MCF 10A (cell line): ENCODE results near the gene DENND4C. TPM values are rescaled to one million over a fixed set of nuclear protein-coding genes. Genes with fewer than 3 reads are reported as not detected.

Experiments
- BruUV-seq: library from RNA; stranded (reverse); fragments of 400-500 nt; replicated peaks from 2 replicates; lab custom pipeline; 2021; lab: Mats Ljungman, UMichigan
- CTCF ChIA-PET: fragments of 300-600 bp; sonication (Branson Sonifier 250); formaldehyde crosslinking; extraction: SDS; loops from one replicate; lab custom pipeline; 2021; ENCODE audit warnings: antibody characterized with exemption, inconsistent platforms; lab: Yijun Ruan, JAX
- POLR2A ChIA-PET: fragments of 300-600, 350-650 bp; sonication (Branson Sonifier 250); formaldehyde crosslinking; extraction: SDS; loops from one replicate; lab custom pipeline; 2020; ENCODE audit warnings: antibody characterized with exemption, inconsistent platforms; lab: Yijun Ruan, JAX
- DNase-seq: peaks from one replicate; pipeline ENCODE4 v3.0.0-alpha.2; 2018; ENCODE audit not compliant: unreplicated experiment
- H3K27ac Mint-ChIP-seq: one replicate; pipeline ENCODE4 v1.8.0; 2022; ENCODE audit warnings: mild to moderate bottlenecking, low read depth, mixed read lengths; ENCODE audit not compliant: unreplicated experiment
- H3K27me3 Mint-ChIP-seq: one replicate; pipeline ENCODE4 v1.8.0; 2022; ENCODE audit warnings: mixed read lengths; ENCODE audit not compliant: insufficient read depth, unreplicated experiment
- H3K36me3 Mint-ChIP-seq: one replicate; pipeline ENCODE4 v1.8.0; 2022; ENCODE audit warnings: mild to moderate bottlenecking, moderate library complexity, mixed read lengths; ENCODE audit not compliant: insufficient read depth, unreplicated experiment
- H3K4me1 Mint-ChIP-seq: one replicate; pipeline ENCODE4 v1.8.0; 2022; ENCODE audit warnings: mixed read lengths; ENCODE audit not compliant: insufficient read depth, unreplicated experiment
- H3K4me3 Mint-ChIP-seq: one replicate; pipeline ENCODE4 v1.8.0; 2022; ENCODE audit warnings: mild to moderate bottlenecking, moderate library complexity, mixed read lengths; ENCODE audit not compliant: unreplicated experiment
- H3K9me3 Mint-ChIP-seq: one replicate; pipeline ENCODE4 v1.8.0; 2022; ENCODE audit warnings: mixed read lengths; ENCODE audit not compliant: unreplicated experiment
- intact Hi-C: fragments of 100-400 bp; cut with micrococcal nuclease; formaldehyde crosslinking; loops from 2 replicates; pipeline ENCODE4 v1.14.1; 2022
- total RNA-seq: library from RNA; stranded (reverse); gene quantifications from 2 replicates; pipeline ENCODE4 v1.2.3, GENCODE V29; 2022
- TF ChIP-seq, protein P1 (sequence below): fragments of 200-600 bp; IDR thresholded peaks from one replicate; pipeline ENCODE4 v1.8.0; 2022; ENCODE audit warnings: antibody characterized with exemption, mild to moderate bottlenecking; ENCODE audit not compliant: unreplicated experiment

Gene DENND4C
- total RNA-seq, 1 experiment from 2014 or later = 26.4 TPM

DNA sequence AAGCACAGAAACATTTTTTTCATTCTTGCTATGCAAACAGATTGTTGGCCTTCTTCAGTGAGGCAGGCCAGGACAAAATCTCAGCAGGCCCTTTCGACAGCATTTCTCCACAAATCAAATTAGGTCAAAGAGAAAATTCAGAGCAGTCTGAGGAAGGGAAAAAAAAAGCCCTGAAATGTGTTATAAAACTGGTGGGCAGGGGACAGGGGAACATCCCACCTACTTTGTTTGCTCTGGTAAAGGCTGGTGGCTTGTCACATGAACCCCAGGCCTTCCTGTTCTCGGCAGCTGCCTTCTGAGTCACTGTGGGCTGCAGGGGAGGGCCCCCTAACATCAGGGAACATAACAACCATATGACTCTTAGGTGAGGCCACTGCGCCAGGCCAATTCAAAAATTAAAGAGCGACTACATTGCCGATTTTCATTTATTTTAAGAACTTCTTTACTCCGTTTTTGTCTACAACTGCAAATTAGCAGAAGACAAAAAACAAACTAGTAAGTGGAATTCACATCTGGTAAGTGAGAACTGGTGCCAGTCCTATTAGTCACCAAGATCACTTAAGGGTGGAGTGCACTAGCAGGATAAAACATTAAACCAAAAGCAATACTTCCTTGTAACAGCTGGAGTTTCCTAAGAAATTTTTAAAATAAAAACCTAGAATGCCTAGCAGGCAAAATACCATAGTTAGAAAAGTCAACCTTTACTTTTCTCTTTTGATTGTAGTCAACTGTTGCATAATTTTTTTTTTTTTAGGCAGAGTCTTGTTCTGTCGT is 46.2 kb upstream of the DENND4C start:
- Mint-ChIP-seq H3K27ac (peak overlapping the region; percentile 98), H3K27me3 (no peaks in the 10 kb centered on the region), H3K4me3 (peak overlapping the region; percentile 38), H3K9me3 (no peaks in the 10 kb centered on the region), H3K36me3 (no peaks in the 10 kb centered on the region), H3K4me1 (peaks cover 13% of the 10 kb centered on the region)
- DNase-seq = peak; percentile 74
- ChIA-PET POLR2A (interaction anchor here (0.7 to 5.2 kb wide), 20 partner anchors 10 to 195 kb away, joined by 3 to 84 read pairs (median 4); partner anchors contain the start of genes DENND4C, HAUS6, RPS6 and RRAGA), CTCF (interaction anchor here (0.7 to 2.1 kb wide), 14 partner anchors 9 to 135 kb away, joined by 3 to 7 read pairs (median 4); partner anchors contain the start of genes DENND4C and RRAGA)
- intact Hi-C loops = loop anchor here (2.0 to 10.0 kb wide), 3 partner anchors 22 to 190 kb away; partner anchors contain the start of gene DENND4C
- BruUV-seq = no TSS peak
- TF ChIP-seq, protein P1, sequence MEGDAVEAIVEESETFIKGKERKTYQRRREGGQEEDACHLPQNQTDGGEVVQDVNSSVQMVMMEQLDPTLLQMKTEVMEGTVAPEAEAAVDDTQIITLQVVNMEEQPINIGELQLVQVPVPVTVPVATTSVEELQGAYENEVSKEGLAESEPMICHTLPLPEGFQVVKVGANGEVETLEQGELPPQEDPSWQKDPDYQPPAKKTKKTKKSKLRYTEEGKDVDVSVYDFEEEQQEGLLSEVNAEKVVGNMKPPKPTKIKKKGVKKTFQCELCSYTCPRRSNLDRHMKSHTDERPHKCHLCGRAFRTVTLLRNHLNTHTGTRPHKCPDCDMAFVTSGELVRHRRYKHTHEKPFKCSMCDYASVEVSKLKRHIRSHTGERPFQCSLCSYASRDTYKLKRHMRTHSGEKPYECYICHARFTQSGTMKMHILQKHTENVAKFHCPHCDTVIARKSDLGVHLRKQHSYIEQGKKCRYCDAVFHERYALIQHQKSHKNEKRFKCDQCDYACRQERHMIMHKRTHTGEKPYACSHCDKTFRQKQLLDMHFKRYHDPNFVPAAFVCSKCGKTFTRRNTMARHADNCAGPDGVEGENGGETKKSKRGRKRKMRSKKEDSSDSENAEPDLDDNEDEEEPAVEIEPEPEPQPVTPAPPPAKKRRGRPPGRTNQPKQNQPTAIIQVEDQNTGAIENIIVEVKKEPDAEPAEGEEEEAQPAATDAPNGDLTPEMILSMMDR = no peak

DNA sequence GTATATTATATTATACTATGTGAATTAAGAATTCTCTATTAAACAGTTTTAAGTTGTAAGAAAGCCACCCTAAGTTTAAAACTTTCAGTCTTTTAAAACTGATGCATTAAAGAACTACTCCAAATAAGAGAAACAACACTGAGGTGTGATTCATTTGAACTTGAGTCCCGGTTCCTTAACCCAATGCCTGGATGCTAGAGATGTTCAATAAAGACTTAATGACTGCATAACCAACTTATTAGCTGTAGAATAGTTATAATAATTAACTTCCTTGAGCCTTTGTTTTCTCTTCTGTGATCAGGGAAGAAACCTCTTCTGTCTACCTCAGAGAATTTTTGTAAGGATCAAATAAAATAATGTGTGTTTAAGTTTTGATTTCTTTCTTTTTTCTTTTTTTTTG is 45.3 kb upstream of the DENND4C start:
- DNase-seq = no peak
- Mint-ChIP-seq H3K9me3 (no peaks in the 10 kb centered on the region), H3K27ac (peak overlapping the region; percentile 35), H3K36me3 (no peaks in the 10 kb centered on the region), H3K27me3 (no peaks in the 10 kb centered on the region), H3K4me3 (no peak overlapping the region), H3K4me1 (peaks cover 13% of the 10 kb centered on the region)
- ChIA-PET CTCF (interaction anchor here (0.7 to 2.1 kb wide), 5 partner anchors 10 to 190 kb away, joined by 3 to 7 read pairs (median 5); no protein-coding TSS in a partner anchor), POLR2A (interaction anchor here (0.9 to 5.2 kb wide), 10 partner anchors 11 to 195 kb away, joined by 3 to 84 read pairs (median 6); partner anchors contain the start of genes DENND4C, RPS6 and RRAGA)
- intact Hi-C loops = loop anchor here (2.0 to 10.0 kb wide), 2 partner anchors 22 to 190 kb away; no protein-coding TSS in a partner anchor
- no TSS peak for BruUV-seq
- TF ChIP-seq, protein P1 = no peak

DNA sequence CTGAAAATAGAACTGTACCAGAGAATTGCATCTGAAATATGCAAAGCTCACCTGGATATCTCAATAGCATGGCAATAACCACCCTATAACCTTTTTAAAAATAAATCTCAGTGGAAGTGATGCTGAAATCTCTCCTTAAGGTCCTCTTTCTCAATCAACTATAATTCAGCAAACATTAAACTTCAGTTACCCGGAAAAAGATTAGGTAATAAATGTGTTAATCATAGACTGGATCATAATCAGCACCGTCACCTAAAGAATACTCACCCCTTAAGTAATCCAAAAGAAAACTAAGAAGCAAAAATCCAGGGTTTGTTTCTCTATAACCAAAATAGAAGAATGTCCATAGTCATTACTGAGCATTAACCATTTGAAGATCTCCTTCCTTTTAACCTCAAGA is 44.3 kb upstream of the DENND4C start:
- Mint-ChIP-seq H3K4me1 (peaks cover 13% of the 10 kb centered on the region), H3K27ac (peak overlapping the region; percentile 35), H3K4me3 (no peak overlapping the region), H3K36me3 (no peaks in the 10 kb centered on the region), H3K27me3 (no peaks in the 10 kb centered on the region), H3K9me3 (no peaks in the 10 kb centered on the region)
- DNase-seq = peak; percentile 61
- no TSS peak for BruUV-seq
- CTCF ChIA-PET = interaction anchor here (1.0 to 1.3 kb wide), 2 partner anchors 45 to 189 kb away, joined by 3 read pairs; no protein-coding TSS in a partner anchor
- POLR2A ChIA-PET = interaction anchor here (0.8 to 5.2 kb wide), 4 partner anchors 38 to 194 kb away, joined by 3 to 84 read pairs (median 3); partner anchors contain the start of gene DENND4C
- intact Hi-C loops = loop anchor here (10.0 kb wide), 1 partner anchor 189 kb away; no protein-coding TSS in a partner anchor
- TF ChIP-seq, protein P1 = no peak

DNA sequence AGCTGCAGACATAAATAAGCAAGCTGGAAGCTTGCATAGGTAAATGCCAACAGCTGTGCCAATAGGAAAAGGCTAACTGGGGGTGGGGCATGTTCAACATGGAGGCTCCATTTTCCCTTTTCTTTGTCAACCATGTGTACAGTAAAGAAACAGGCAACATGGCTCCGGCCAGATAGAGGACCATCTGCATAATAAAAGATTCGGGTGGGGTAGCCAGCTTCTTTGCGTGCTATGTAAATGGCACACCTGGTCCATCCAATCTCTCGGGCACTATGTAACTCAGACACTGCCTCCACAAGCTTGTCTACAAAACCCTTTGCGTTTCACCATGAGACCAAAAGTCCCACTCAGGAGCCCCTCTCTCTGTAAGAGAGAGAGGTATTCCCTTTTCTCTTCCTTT is 41.7 kb upstream of the DENND4C start:
- no TSS peak for BruUV-seq
- Mint-ChIP-seq H3K4me1 (peaks cover 19% of the 10 kb centered on the region), H3K27me3 (no peaks in the 10 kb centered on the region), H3K9me3 (no peaks in the 10 kb centered on the region), H3K4me3 (no peak overlapping the region), H3K36me3 (no peaks in the 10 kb centered on the region), H3K27ac (no peak overlapping the region)
- POLR2A ChIA-PET = interaction anchor here (0.6 to 1.6 kb wide), 3 partner anchors 41 to 507 kb away, joined by 3 to 4 read pairs (median 4); partner anchors contain the start of gene DENND4C
- intact Hi-C loops = loop anchor here (10.0 kb wide), 1 partner anchor 186 kb away; no protein-coding TSS in a partner anchor
- no peak for DNase-seq
- CTCF ChIA-PET = interaction anchor here (1.2 kb wide), 1 partner anchor 103 kb away, joined by 7 read pairs; no protein-coding TSS in a partner anchor
- TF ChIP-seq, protein P1 = no peak
